Fibroblast of upper back skin (primary cell): Measurements from ENCODE around the gene MT3.
A peak's percentile ranks its signal among the peaks of the same experiment; 100 is the strongest.

Source experiments
- DNase-seq: peaks from one replicate; pipeline ENCODE4 v3.0.0-alpha.2; 2013

MT3 gene

DNA sequence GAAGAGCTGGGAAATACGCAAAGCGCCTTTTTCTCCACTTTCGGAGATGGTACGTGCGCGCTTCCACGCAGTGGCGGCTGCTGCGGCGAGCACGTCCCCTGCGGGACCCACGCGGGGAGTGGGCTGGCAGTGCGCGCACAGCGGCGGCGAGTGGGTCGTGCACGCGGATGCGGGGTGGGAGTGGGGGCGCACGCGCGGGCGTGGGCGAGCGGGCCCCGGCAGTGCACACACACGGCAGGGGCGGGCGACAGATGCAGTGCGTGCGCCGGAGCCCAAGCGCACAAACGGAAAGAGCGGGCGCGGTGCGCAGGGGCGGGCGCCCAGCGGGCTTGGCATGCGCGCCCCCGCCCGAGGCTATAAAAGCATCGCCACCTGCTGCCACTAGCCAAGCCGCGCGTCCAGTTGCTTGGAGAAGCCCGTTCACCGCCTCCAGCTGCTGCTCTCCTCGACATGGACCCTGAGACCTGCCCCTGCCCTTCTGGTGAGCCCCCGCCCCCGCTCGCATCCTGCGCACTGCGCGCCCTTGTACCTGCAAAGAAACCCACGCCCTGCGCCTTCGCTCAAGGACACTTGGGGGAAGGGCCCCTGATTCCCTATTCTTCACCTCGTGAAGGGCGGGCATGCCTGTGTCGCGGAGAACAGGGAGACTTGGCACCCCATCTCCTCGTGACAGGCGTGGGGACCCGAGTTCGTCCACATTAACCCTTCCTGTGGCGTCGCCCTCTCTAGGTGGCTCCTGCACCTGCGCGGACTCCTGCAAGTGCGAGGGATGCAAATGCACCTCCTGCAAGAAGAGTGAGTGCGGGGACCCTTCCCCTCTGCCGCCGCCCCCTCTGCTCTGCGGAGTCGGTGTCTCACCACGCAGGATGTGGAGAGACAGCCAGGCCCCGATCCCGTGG, at the start of gene MT3:
TSS of gene MT3 (plus strand) at position 388 of the 899 bp plus-strand sequence. CDS start at position 451, 63 bp downstream.
- DNase-seq = no peak

DNA sequence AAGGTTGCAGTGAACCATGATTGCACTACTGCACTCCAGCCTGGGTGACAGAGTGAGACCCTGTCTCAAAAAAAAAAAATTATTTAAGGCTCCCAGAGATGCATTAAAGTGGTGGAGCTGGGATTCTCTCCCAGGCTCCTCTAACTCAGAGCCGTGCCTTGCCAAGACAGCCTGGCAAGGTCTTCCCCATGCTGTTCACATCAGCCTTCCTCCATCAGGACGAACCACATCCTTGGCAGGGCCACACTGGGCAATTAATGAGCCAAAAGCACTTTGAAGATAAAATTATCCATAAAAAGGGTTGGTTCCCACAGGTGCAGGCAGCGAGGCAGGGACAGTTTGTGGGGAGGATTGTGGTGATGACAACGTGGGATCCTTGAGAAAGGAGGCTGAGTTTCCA, 49.7 kb upstream of the MT3 start:
- DNase-seq = no peak

DNA sequence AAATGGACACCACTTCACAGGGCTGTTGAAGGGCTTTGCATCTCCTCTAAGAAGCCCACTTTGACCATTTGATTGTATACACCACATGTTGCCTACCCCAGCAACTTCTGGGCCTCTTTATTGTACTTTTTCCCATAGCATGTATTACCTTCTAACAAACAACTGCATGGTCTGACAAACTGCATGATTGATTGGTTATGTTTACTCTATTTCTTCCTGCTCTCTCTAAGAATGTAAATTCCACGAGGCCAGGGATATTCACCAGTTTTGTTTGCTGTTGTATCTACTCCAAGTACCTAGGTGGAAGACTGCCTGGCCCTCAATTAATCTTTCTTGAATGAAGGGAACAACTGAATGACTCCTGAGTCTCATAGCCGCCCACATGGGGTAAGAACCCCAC, 47.3 kb upstream of the MT3 start:
- DNase-seq = no peak

DNA sequence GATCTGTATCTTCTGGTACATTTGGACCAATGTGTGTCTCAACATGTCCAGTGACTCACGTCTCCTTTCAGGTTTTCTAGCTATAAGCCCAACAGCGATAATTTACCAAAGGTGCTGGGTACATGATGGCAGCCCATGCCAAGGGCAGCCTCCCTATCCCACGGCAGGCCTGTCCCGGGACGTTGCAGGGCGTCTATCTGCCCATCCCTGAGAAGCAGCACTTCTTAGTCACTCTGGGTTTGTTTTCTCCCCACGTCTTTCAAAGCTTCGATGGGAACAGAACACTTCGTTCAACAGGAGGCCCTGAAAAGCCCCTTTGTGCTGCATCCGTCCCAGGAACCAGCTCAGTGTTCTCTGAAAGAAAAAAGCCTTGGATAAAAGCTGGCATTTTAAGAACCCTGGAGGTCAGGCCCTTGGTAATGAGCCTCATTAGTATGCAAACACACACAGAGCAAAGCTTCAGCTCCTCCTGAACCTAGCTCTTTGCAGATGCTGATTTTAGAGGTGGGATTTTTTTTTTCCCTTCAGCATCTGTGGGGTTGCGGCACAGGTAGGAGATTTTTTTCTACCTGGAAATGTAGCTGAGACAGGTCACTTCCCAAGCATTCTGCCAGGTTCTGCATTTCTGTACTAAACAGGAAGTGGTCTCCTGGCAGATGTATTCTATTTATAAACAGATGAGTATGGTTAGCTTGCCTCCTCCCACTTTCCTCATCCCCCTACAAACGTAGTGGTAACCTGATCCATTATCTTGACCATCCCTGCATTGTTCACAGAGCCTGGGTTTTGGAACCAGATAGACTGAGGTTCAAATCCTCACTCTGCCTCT, 42.0 kb upstream of the MT3 start:
- peak; percentile 64 for DNase-seq

DNA sequence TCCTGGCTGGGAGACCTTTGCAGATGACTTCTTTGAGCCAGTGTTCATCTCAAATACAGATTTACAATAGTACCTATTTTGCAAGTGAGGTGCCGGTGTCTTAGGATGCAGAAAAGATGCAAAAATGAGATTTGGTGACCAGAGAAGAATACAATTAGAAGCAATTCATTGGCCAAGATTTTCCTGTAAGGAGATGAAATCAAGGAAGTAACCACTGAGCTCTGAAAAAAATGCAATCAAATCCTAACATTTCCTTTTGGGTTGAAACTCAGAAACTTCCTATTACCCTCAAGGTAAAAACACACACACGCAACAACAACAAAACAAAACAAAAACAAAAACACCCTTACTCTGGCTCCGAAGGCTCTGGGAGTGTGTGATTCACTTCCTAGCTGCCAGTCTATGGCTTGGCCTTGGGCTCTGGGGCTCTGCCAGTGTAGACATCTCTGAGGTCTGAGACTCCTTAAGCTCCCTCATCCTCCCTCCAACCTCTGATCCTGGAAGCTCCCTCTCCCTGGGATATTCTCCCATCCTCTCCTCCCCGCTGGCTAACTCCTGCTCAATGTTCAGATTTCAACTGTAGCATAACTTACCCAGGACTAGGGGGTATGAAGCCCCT, 41.3 kb upstream of the MT3 start:
- no peak for DNase-seq

DNA sequence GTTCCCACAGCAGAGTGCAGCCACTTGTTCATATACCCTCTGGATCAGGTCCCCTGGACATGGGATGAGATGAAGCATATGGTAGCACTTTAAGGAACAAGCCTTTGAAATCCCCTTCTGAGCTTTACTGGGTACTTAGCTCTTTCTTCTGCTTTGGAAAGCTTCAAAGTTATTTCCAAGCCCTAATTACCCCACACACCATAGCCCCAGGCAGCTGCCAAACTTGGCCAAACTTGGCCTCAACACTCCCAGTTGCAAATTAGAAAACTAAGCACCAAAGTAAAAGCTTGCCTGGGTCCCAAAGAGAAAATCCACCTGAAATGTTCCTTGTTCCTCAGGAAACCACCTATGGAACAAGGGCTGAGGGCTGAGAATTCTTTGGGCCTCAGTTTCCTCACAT, 40.2 kb upstream of the MT3 start:
- no peak for DNase-seq

DNA sequence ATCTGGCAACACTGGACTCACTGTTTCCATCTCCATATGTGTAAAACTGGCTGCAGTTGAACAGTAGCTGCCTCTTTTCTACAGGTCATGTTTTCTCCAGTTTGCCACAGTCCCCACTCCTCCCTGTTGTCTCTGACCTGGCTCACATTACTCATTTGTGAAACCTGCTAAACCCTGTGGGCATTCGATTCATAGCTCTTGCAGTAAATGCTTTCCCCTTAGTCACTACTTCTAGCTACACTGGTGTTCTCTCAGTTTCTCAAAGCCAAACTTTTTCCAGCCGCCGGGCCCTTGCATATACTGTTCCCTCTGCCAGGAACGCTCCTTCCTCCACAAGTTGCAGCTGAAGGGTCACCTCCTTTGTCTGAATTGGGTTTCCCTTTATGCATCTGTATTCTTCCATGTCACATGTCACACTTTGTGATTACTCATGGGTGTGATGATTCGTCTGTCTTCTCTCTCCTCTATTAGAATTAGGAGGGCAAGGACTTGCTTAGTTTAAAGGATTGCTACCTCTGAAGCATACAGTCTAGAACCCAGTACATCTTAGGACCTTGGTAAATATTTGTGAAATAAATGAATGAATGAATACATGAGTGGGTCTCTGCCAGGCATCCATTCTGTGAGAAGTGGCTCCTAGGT, 39.5 kb upstream of the MT3 start:
- DNase-seq = no peak

DNA sequence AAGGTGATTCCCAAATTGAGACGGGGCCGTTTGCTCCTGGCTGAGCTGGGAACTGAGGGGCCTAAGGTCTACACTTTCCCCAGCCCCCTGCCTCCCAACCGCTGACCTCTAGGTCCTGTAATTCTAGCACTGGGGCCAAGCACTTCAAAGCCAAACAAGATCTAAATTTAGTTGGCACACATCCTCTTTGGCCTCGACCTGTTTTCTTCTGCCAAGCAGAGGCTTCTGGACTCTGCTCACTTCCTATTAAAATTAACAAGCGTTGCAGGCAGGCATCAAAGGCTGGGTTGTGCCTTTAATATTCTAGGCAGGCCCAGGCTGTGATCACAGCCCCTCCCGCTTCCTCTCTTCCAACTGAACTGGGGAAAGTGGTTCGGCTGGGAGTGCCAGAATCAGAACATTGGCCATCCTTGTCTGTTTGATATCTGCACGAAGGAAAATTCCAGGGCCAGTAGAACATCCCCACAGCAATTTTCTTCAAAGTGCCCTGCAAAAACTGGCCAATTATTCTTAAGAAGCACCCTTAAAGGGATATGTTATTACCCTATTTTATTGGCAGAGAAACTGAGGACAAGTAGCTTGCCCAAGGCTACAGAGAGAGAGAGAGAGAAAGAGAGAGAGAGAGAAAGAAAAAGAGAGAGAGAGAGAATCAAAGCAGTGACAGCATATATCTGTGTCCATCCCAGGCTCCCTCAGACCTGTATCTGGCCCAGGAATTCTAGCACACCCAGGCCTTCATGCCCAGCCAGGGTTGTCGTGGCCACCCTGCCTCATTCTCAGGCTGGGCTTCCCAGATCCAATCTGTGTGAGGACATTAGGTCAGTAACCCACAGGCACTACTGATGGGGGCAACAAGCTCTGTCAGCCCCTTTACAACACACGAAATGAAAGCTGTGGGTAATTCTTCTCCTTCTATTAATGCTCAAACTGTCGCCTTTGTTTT, 37.3 kb upstream of the MT3 start:
- DNase-seq = no peak

DNA sequence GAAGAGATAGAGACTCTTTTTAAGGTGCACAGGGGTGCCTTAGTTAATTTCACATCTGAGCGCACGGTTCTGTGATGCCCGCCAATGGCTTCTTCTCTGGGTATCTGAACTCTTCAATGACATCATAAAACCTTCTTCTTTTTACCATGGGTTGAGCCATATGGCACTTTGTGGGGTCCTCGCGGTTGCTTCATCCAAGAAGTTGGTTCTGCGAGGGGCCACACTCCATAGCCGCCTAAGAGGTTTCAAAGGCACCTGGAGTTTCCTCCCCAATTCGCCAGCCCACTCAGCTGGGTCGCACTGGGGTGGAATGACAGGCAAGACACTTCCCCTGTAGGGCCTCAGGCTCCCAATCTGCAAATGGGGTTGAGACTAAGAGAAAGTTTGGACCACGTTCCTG, 34.9 kb upstream of the MT3 start:
- DNase-seq = no peak

DNA sequence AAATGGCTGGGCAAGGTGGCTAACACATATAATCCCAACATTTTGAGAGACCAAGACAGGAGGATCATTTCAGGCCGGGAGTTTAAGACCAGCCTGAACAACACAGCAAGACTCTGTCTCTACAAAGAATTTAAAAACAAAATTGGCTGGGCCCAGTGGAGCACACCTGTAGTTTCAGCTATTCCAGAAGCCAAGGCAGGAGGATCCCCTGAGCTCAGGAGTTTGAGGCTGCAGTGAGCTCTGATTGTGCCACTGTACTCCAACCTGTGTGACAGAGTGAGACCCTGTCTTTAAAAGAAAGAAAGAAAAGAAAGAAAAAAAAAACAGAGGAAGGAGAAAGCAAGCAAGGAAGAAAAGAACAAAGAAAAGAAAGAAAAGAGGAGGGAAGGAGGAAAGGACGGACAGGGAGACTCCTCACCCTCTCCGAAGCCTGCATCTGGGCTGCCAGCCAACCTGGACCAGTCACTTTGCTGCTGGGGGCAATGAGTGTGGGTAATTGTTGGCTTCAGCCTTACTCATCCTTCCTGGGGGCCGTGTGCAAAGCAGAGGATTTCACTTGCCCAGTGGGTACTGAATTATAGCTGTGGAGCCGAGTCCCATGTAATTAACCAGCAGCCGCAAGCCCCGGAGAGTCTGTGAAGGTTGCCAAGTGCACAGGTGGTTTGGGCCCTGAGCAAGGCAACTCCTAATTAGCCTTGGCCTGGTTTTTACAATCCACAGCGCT, 31.1 kb upstream of the MT3 start:
- DNase-seq = peak; percentile 64

DNA sequence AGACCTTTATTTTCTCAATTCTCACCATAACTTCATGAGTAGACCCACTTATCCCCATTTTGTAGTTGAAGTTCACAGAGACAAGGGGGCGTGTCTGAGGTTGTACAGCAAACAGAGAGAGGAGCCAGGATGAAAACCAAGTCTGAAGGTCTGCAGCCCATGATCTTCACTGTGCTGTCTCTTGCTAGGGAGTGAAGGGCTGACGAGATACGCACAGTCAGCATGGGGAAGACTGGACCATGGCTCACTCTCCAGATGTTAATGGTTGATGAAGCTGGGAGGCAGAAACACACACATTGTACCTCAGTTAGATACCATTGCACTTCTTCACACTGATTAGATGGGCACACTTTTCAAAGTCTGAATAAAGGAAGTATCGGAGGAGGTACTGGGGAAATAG, 30.2 kb upstream of the MT3 start:
- no peak for DNase-seq

DNA sequence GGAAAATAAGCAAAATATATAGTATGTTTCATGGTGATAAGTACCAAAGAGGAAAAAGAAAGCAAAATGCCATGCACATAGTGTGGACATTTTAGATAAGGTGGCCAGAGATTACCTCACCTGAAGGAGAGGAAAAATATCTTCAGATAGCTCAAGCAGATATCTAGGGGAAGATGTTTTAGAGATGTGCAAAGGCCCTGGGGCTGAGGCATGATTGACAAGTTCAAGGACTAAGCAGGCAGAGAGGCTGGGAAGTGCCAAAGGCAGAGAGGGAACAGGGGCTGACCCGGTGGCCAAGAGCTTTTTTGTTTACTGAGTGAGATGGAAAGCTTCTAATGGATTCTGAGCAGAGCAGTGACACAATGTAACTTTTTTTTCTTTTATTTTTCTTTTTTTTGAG, 28.9 kb upstream of the MT3 start:
- no peak for DNase-seq

DNA sequence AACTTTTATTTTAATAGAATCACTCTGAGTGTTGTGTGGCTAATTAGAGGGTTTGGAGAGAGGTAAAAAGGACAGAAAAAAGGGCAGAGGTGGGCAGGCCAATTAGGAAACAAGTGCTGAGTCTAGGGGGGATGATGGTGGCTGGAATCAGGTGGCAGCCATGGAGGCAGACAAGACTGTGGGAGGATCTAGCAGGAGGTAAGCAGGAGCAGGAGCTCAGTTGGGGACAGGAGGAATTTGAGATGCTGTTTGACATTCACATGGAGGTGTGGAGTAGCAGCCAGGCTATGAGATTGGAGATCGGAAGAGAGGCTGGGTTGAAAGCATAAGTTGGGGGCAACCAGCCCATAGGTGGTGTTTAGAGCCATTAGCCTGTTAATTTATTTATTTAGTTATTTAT, 28.2 kb upstream of the MT3 start:
- no peak for DNase-seq

DNA sequence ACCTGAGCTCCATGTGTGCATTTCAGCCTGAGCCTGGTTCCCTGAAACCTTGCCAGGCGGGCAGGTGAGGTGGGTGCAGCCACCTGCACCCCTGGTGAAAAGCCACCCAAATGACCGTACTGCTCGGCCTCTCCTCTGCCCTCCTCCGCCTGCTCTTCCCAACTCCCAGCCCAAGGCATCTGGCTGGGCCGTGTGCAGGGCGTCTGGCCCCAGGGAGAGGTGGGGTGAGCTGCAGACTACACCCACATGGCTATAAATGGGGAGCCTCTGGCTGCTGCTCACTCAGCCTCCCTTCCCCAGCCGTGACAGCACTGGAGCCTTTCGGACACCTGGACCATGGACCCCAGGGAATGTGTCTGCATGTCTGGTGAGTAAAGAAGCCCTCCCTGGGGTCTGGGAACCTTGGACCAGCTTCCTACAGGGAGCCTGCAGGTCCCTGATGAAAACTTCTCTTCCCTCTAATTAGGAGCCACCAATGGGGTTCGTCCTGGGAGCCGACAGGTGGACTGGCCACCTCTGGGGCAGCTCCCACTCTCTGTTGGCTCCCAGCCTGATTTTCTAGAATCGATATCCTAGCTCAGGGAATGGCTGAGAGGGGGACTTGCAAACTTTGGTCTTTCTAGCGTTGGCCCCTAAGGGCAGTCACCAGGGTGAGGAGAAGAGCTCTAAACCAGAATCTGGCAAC, 24.4 kb upstream of the MT3 start, which contains the start of gene MT4:
TSS of gene MT4 (plus strand) at position 281 of the 685 bp plus-strand sequence. CDS start at position 337, 56 bp downstream.
- DNase-seq = no peak

DNA sequence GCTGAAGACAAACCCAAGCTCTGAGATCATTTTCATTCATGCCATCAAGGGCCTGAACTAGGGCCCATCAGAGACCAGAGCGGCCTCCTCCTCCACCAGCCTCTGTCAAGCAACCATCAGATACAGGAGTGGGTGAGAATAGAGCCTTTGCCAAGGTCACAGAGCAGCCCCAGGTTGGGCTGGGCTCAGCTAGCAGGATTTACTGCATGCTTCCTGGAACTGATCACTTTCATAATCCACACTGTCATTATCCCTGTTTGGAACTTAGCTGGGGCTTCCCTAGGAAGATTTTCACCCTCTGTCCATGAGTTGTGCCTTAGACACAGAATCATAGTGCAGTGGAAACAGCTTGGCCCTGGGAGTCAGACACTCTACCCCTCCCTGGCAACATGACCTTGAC, 19.4 kb upstream of the MT3 start:
- no peak for DNase-seq

DNA sequence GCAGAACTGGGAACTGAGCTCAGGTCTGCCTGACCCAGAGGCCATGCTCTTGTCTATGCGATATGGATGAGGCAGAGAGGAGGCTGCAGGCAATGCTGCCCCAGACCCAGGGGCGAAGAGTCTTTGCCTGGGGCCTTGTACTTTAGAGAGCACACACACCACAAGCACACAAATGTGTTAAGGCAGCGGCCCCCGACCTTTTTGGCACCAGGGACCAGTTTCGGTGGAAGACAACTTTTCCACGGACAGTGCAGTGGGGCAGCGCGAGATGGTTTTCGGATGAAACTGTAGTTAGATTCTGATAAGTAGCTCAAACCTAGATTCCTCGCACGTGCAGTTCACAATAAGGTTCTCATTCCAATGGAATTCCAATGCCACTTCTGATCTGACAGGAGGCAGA, 17.8 kb upstream of the MT3 start:
- DNase-seq = no peak

DNA sequence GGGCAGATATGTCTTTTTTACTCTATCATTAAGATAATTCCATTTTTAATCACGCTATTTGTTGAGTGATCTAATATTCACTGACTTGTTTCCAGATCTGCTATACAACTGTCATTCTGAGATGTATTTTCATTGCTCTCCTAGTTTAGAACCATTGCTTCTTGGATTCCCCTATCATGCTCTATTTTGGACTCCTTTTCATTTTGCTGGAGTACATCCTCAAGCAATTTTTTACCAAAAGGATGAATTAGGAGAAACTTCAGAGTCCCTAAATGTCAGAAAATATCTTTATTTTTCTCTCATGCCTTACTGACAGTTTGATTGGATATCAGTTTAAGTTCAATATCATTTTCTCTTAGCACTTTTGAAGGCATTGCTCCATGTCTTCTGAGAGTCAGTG, 14.7 kb upstream of the MT3 start:
- no peak for DNase-seq

DNA sequence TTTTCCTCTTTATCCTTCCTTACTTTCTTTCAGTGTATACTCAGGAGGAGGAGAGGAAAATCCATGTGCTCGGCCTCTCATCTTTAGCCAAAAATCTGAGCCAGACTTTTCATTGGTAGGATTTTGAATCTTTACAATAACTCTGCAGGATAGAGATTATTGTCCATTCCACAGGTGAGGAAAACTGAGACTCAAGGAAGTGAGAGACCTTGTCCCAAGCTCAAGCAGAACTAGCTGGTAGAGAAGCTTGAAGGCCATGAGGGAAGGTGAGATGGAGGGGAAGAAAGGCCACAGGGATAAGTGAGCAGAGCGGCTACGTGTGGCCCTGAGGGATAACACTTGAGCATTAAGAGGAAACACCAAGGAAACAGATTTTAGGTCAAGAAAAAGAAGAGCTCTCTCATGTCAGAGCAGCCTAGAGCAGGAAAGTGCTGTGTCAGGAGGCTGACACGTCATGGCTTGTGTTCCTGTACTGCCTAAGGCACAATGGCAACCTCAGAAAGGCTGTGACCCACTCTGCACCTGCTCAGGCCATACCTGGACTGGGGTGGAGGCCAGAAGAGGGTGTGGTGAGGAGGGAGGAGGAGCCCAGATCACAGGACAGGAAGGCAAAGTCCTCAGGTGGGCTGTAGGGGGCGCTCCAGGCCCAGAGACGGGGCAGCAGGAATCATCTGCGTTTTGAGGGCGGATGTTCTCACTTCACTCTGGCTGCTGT, 12.6 kb upstream of the MT3 start:
- DNase-seq = peak; percentile 44

DNA sequence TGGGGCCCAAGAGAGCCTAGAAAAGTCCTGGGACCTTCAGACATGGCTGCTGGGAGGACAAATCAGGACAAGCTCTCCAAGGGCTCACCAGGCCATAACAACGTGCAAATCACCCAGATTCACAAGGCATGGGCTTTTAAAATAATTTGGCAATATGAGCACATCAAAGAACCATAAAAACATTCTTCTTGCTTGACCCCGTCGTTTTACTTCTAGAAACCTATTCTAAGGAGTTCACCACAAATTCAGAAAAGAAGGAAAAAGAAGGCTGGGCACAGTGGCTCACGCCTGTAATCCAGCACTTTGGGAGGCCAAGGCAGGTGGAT, 12.1 kb upstream of the MT3 start:
- DNase-seq = no peak
